Fibroblast of skin of right biceps (primary cell): ENCODE results near the gene ARHGEF11.
A peak's percentile ranks its signal among the peaks of the same experiment; 100 is the strongest.

ENCODE experiments used
- DNase-seq: peaks from one replicate; pipeline ENCODE4 v3.0.0-alpha.2; 2013

The ARHGEF11 gene

GRCh38 chr1:156928043-156928602, 117.4 kb downstream of the ARHGEF11 start:
- no peak for DNase-seq

- DNase-seq: peak; percentile 76
These were observed 118.1 kb downstream of the ARHGEF11 start for GRCh38 chr1:156927215-156928042.

GRCh38 chr1:156926695-156927094, 118.8 kb downstream of the ARHGEF11 start:
- DNase-seq: peak; percentile 39

- DNase-seq: peak; percentile 90
These were observed 119.4 kb downstream of the ARHGEF11 start for GRCh38 chr1:156926175-156926574.

- no peak for DNase-seq
These were observed 120.2 kb downstream of the ARHGEF11 start for GRCh38 chr1:156925154-156926010.

GRCh38 chr1:156924478-156925153, 120.9 kb downstream of the ARHGEF11 start:
- no peak for DNase-seq

- DNase-seq: no peak
These were observed 121.7 kb downstream of the ARHGEF11 start for GRCh38 chr1:156923670-156924477.

GRCh38 chr1:156922986-156923669, 122.4 kb downstream of the ARHGEF11 start:
- DNase-seq: no peak

GRCh38 chr1:156921053-156921529, 124.5 kb downstream of the ARHGEF11 start:
- no peak for DNase-seq

- peak; percentile 78 for DNase-seq
These were observed 125.1 kb downstream of the ARHGEF11 start, which contains the start of gene LRRC71 for GRCh38 chr1:156920233-156921052. Gene LRRC71, plus strand, starts transcription at chr1:156920632. Its CDS starts 172 bp downstream, at chr1:156920804.

- peak; percentile 85 for DNase-seq
These were observed 131.1 kb downstream of the ARHGEF11 start for GRCh38 chr1:156914440-156914856.

- no peak for DNase-seq
These were observed 131.6 kb downstream of the ARHGEF11 start for GRCh38 chr1:156913809-156914387.

GRCh38 chr1:156912861-156913808, 132.4 kb downstream of the ARHGEF11 start:
- no peak for DNase-seq

GRCh38 chr1:156912310-156912709, 133.2 kb downstream of the ARHGEF11 start:
- DNase-seq: no peak

GRCh38 chr1:156911577-156912298, 133.8 kb downstream of the ARHGEF11 start:
- DNase-seq: peak; percentile 56

GRCh38 chr1:156910309-156910782, 135.2 kb downstream of the ARHGEF11 start:
- DNase-seq: no peak

- no peak for DNase-seq
These were observed 135.9 kb downstream of the ARHGEF11 start for GRCh38 chr1:156909671-156910070.

- no peak for DNase-seq
These were observed 136.6 kb downstream of the ARHGEF11 start for GRCh38 chr1:156908955-156909354.
